HG02571 (cell line): ENCODE measurements around the gene BTBD3.

Source experiments
- ATAC-seq: cut with Tn5 transposase; IDR thresholded peaks from one replicate; pipeline ENCODE4 v1.9.1; 2021; ENCODE audit warnings: mild to moderate bottlenecking, moderate library complexity; ENCODE audit not compliant: unreplicated experiment

BTBD3 gene

DNA sequence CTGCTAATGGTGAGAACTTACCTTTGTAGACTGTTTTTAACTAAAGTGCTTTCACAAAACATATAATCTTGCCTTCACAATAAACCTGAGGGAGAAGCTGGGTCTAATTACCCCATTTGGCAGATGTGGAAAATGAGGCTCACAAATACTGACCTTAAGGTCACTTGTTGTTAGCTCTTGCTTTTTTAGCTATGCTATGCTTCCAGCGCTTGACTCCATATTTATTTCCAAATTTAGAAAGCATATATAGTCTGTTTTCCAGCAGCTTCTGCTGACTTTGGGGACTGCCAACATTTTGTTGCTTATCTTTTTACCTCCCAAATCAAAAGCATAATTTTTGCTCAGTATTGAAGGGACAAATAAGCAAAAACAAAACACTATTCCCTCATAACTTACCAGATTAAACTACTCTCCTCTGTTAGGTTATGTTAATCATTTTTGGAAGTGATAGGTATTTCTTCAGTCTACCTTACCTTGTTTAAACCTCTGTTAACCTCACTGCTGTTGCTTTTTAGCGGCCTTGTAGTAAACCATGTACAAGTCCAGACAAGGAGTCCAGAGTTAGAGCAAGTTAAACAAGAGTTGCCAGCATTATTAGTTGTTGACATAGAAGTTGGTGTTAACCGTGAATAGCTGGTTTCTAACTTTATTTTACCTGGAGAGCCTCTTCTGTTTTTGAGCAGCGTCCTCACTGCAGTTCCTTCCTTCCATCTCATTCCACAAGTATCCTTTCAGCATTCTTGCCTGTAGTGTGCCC is 4.9 kb upstream of the BTBD3 start:
- no peak for ATAC-seq

DNA sequence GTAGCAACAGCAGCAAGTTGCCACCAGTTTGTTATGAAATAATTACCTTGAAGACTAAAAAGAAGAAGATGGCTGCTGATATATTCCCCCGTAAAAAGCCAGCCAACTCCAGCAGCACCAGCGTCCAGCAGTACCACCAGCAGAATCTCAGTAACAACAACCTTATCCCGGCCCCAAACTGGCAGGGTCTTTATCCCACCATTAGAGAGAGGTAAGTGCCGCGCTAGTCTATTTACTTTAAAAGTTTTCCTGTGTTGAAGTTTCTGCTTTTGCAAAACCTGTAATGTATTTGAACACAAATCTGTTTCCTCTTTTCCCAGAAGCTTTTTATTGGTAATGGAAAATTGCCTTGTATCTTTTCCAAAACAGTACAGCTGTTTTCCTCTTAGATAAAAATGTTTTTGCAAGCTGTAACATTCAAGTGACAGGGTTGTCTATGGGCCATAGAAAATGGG is 725 bp downstream of the BTBD3 start:
- no peak for ATAC-seq

DNA sequence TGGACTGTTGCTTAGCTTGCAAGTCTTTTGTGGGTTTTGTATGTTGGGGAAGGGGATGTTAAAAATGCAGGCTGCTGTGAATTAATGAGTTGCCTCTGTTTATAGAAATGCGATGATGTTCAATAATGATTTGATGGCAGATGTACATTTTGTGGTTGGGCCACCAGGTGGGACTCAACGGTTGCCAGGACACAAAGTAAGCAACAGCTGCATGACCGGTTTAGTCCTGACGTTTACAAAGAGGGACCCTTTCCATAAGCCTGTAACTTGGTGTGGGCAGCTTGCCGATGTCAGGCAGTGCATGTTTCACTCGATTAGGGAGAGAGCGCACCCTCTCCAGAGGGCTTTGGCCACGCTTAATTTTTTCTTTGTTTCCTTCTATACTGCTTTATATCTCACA is 1.3 kb downstream of the BTBD3 start:
- ATAC-seq, result no peak

DNA sequence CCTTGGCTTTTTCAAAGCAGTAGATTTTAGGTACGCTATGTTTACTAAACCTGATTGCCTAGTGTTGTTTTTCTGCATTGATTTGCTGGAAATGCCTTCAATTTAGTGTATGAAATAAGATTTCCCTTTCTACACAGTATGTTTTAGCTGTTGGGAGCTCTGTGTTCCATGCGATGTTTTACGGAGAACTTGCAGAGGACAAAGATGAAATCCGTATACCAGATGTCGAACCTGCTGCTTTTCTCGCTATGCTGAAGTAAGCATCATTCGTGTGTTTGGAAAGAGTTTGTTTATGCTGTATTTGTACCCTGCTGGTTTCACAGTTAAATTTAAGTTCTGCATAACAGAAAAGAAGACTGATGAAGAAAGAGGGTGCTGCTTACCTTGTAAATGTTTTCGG is 1.9 kb downstream of the BTBD3 start:
- ATAC-seq, result no peak

DNA sequence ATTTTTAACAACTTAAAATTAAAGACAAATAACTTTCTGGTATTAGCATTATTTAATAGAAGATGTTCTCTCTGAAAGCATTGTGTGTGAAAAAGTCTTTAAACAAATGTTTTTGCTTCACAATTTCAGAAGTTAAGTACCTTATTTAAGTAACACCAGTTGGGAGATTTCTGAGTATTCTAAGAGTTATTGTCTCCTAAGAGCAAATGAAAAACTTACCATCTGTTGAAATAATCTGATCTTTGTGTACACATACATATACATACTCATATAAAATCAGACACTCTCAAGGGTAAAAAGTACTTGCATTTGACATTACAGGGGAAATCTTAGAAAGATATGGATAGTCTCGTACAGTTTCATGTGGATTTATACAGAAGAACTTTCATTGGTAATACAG is 2.4 kb downstream of the BTBD3 start:
- ATAC-seq, result no peak

DNA sequence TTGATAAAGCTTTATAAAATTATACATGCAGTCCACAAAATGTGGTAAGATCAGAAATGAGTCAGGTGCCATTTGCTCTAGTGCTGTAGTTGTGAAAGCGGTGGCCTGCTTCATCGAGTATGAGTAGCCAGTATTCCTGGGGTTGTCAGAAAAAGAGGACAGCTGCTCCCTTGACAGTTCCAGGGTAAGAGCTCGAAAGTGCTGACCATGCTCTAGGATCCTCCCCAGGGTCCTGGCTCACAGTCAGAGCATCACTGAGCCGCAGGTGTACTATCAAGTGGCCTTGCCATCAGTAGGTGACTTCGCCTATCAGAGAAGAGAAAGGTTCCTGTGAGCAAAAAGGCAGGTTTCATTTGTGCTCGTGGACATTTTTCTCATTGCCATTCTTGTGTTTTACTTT is 3.6 kb downstream of the BTBD3 start:
- ATAC-seq, result no peak

DNA sequence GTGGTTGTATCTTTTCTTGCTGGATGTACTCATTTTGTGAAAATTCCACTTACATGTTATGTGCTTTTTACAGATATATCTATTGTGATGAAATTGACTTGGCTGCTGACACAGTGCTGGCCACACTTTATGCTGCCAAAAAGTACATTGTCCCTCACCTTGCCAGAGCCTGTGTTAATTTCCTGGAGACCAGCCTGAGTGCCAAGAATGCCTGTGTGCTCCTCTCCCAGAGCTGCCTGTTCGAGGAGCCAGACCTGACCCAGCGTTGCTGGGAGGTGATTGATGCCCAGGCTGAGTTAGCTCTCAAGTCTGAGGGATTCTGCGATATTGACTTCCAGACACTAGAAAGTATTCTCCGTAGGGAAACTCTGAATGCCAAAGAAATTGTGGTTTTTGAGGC is 4.9 kb downstream of the BTBD3 start:
- no peak for ATAC-seq

DNA sequence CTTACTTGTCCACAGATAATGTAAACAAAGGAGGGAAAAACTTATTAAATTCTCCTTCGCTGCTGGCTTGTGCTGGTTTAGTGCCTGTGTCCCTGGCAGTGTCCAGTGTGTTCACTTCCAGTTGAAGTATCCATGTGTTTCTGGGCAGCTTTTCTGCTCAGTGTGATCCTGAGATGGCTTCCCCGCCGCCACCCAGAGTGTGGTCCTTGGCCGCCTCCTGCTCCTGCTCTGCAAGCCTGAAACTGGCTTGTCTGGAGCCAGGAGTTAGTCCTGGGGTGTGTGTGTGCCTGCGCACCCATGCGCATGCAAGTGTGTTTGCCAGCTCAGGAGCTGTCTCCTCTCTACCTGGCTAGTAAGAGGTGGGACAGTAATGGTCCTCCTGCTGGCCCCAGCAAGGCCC is 7.2 kb downstream of the BTBD3 start:
- ATAC-seq, result no peak

DNA sequence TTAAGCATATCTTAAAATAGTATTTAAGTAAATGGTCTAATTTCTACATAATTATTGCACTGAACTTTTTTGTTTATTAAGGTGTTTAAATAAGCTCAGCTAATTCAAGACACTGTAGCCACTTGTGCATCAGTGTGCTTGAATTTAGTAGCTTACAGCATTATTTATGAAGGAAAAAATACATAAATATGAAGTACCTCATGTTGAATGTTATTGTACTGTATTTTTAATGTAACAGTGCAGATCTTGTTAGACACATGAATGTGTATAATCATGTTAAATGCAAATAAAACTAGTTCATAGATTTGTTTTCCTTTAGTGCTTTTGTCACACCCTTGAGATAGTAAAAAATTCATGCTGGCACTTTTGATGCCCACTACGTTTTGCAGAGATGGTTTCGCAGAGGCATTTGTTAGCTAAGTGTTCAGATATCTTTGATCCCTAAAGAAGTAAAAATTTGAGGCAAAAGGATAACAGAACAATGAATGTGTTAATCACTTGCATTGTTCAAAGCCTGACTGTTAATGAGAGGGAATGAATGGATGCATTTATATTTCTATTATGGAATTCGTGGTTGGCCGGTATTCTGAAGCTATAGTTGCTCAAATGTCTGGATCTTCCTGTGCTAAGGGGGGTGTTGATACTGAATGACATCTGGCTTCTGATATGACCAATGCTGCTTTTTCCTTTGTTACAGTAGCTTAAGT is 8.8 kb downstream of the BTBD3 start:
- no peak for ATAC-seq

DNA sequence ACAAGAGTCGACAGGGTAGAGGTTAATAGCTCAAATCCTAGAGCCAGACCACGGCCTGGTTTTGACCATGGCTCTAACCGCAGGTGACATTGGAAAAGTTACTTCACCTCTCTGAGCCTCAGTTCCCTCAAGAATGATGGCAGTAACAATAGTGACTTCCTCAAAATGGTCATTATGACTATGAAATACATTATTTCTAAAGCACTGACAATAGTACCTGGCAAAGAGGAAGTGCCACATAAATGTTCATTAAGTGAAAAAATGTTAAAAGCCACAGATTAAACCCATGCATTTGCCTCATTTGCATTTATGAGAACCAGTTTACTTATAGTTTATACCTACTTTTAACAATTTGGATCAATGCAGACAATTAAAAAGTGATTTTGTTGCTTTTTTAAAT is 12.3 kb downstream of the BTBD3 start:
- ATAC-seq, result no peak

DNA sequence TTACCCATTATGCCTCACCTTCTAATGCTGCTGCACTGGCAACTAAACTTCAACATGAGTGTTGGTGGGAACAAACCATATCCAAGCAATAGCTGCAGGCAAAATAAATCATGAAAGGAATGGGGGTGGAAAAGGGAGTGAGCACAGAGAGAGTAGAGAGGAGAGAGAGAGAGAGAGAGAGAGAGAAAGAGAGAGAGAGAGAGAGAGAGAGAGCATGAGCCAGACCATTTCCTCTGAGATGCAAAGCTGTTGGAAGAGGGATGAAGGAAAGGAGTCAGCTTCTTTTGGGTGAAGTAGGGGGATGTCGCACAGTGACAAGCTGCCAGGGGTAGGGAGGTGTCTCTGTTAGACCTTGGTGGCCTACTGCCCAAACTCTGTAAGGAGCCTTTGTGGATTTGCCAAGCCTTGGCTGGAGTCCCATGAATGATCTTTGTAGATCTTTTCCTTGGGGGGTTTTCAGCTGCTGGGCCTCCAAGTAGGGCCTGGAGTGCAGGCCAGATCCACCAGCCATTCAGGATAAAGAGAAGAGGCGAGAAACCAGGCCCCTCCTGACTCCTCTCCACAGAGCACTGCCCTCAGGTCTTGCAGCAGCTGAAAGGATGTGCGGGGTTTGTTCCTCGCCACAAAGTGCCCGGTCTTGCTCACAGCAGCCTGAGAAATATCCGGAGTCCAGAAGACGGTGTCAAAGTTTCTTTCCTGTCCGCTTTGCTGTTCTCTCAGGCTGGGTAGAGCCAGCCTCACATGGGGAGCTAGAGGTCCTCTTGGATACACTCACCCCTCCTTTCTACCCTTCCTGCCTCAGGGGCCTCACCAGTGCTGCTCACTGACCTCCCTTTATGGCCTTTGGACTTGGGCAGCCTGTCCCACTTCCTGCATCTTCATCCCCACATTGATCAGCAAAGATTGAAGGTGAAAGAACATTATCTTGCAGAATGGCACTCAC is 17.8 kb downstream of the BTBD3 start:
- ATAC-seq, result no peak

DNA sequence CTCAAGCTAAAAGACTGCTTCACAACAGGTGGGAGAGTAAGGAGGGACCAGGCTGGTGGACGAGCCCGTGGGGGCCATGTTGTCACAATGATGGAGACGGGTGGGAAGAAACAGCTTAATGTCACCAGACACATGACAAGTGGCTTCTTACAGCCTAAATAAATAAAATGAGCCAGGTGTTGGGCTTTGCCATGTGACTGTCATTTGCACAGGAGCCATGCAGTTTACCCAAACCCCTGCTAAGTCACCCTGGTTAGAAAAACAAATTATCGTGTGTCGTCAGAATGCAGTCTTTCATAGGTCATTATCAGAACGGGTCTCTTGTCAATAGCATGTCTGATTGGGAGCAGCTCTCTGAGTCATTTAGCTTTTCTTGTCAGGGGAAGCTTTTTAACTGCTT is 18.5 kb downstream of the BTBD3 start:
- no peak for ATAC-seq

DNA sequence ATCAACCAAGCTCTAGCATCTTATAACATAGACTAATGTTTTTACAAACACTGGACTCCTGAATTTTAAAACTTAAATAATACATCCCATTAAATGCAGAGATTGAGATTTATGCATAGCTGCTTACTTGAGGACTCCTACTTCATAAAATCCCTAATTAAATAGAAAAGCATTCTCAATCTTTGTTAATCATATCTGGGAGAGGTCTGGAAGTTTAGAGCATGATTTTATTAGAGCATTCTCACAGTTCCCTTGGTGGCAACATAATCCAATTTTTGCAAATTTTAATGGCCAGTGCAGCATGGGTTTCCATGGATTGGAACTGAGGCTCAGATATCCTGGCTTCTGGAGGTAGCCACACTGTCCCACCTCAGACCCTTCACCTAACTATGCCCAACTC is 19.5 kb downstream of the BTBD3 start:
- no peak for ATAC-seq

DNA sequence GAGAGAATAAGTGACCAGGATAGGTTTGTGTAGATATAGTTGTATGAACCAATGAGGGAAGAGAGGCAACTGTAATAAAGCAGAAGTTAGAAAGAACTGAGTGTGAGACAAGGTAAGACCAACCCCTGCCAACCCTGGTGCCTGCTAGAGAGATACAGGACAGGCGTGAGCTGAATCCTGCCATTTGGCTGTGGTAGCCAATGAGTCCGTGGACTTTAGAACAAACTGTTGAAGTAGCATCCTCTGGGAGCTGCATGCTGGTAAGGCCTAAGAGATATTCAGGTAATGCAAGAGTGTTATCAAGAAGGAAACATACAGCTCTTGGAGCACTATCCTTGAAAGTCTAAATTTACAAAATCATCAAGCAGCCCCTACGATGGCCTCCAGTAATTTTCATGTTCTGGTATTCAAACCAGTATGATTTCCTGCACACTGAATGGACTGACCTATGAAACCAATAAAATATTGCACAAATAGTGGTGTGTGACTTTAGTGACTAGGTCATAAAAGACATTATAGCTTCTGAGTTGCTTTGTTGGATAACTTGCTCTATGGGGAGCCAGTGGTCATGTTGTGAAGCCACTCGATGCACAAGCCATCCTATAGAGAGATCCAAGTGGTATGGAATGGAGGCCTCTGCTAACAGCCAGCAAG is 24.0 kb downstream of the BTBD3 start:
- ATAC-seq, result no peak

DNA sequence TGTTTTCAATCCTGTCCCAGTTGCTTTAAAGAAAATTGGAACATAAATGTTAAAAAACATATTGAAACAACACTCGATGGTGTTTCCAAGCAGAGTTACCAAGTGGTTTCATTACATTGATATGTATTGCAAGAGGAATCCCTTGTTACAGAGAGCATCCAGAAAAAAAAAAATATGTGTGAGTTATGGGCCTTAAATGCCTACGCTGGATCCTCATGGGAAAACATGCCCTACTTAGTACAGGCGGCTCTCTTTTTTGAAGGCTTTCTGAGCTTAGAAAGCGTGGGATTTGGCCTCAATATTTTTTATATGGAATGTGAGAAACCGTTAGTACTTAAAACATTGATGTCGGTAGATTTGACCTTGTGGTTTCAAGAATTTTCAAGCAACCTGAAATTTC is 26.1 kb downstream of the BTBD3 start:
- no peak for ATAC-seq

DNA sequence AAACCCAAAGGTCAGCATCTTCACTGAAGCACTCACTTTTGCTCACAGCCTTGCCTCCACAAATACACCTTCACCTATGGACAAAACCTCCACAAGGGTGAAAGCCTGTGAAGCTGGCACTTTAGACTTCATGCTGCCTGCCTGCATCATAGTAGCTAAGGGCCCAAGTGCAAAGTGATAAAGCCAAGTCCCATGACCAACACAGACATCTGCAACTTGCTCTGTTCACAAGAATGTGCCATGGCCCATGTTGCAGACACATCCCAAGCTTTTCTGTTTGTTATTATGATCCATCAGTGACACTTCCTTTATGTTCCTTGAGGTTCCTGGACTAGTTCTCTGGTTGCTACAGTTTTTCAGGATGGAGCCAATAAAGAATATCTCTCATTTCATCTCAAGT is 31.1 kb downstream of the BTBD3 start:
- ATAC-seq, result no peak

DNA sequence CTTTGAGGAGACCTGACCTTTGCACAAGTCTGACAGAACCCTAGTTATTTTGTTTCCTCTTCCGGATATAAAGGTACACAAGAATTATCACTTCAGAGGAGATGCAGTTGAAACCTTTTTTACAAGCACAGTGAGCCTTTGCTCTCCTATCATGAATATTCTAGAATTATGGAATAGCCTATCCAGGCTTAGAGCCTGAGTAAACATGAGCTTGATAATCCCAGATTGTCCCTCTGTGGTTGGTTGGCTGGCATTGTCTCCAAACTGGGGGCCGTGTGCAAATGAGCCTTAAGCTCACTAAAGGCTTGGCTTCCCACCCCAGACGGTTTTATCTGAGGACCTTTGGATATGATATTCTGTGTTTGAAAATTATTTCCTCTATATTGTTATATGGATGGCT is 32.0 kb downstream of the BTBD3 start:
- no peak for ATAC-seq

DNA sequence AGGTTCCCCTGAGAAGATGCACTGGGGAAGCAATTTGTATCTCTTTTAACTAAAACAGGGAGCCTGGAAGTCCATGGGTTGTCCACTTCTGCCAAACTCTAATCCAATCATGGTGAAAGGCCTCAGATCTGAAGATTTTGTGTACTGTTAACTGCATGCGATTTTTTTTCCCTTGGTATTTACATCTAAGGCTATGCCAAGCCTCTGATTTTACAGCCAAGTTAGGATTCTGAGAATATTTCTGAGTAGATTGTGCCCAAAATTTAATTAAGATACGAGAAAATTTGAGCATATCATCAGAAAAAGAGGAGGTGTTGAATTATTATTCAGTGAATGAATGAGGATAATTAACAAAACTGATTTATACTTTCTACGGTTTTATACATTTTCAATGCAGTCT is 34.0 kb downstream of the BTBD3 start:
- no peak for ATAC-seq

DNA sequence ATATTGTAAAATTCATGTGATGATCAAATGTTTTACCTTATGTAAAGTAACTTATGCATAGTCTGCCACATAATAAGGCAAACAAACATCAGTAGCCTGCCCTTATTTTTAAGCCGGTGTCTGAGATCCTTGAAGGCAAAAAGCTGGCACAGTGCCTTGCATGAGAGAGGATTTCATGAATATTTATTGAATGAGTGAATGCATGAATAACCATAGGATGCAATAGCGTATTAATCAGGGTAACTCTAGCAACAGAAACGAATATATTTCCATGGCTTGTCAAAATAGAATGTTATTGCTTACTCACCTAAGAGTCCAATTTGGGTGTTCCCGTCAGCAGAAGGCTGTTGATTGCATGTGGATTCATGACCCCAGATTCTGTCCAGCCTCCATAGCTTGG is 34.9 kb downstream of the BTBD3 start:
- ATAC-seq, result no peak

DNA sequence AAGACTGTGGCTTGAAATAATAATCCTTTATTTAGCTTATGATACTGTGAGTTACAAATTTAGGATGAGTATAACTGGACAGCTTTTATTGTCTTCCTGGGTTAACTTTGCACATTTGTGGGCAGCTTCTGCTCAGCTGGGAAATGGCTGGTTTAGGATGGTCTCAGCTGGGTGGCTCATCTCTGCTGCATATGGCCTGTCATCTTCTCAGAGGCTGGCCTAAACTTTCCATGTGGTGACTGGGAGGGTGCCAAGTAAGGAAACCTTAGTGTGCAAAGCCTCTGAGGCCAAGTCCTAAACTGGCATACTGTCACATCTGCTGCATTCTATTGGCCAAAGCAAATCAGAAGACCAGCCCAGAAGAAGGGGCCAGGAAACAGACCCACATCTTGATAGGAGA is 40.2 kb downstream of the BTBD3 start:
- no peak for ATAC-seq

DNA sequence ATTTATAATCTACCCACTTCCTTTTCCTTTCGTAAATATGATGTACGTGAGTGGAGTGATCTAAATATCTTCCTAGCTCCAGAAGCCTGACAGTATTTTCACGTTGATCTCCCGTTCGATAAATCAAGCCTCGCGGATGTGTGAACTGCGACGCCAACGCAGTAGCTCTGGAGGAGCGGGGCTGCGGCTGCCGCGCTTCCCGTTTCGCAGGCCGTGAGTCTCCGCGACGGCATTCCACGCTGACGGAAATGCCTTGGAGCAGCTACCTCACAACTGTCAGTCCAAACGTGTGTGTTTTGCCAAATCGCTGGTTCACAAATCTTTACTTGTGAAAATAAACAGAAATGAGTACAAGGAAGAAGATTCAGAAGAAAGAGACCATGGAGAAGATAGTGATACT is 41.2 kb downstream of the BTBD3 start:
- no peak for ATAC-seq
